Measurements from ENCODE around the gene CHN1. TPM values are rescaled to one million over a fixed set of nuclear protein-coding genes. Genes with fewer than 3 reads are reported as not detected.

The CHN1 gene
- total and polyA plus RNA-seq, 2 of the 8 experiments (the other 6 are each of a cell fraction or from before 2014, with no cell fraction given): 54.0 to 65.7 TPM

- CTCF ChIA-PET (ENCODE audit: partially characterized antibody): interaction anchor here (1.0 to 1.3 kb wide), 2 partner anchors 9 to 156 kb away, joined by 3 to 5 read pairs; no protein-coding TSS in a partner anchor
- TF ChIP-seq CBX8 (IDR thresholded peaks at IDR 0.05; ENCODE audit: borderline replicate concordance, low read depth, low read length) (no peak), TAF1 (IDR thresholded peaks at IDR 0.05; ENCODE audit: low read depth, low read length) (no peak), SRF (IDR thresholded peaks at IDR 0.05; ENCODE audit: low read depth, low read length) (no peak), POLR2AphosphoS5 (IDR thresholded peaks at IDR 0.05; ENCODE audit: low read depth, low read length) (no peak), RNF2 (IDR thresholded peaks at IDR 0.05; ENCODE audit: borderline replicate concordance, low read depth, low read length, missing control alignments, poor library complexity, severe bottlenecking) (no peak), HDAC6 (IDR thresholded peaks at IDR 0.05; ENCODE audit: low read depth, low read length) (no peak), SAP30 (IDR thresholded peaks at IDR 0.05; ENCODE audit: insufficient read depth, insufficient replicate concordance, low read length) (no peak)
Measured at GRCh38 chr2:174856447-174856846, 148.7 kb downstream of the CHN1 start.

More at GRCh38 chr2:174856447-174856846, 148.7 kb downstream of the CHN1 start:
- no peak for DNase-seq (ENCODE audit: low read depth in 1 of 2, low spot score in 2 of 2)
- Histone ChIP-seq H2BK15ac (ENCODE audit: low read length) (no peak overlapping the region), H3K4me3 (ENCODE audit: extremely low read depth in 1 of 4, insufficient read depth in 2 of 4, low read depth in 3 of 4, low read length in 4 of 4) (no peak overlapping the region), H3K27me3 (replicated peaks in 1 of 4; ENCODE audit: control insufficient read depth in 3 of 4, extremely low read depth in 1 of 4, insufficient read depth in 3 of 4, low read length in 3 of 4) (no peaks in the 10 kb centered on the region), H3K27ac (ENCODE audit: low read depth, low read length) (no peak overlapping the region), H3K23ac (ENCODE audit: insufficient read length) (no peak overlapping the region), H4K8ac (ENCODE audit: extremely low read depth, insufficient read depth, low read length) (no peak overlapping the region), H3K36me3 (ENCODE audit: control insufficient read depth in 2 of 4, insufficient read depth in 4 of 4, low read length in 3 of 4) (no peaks in the 10 kb centered on the region), H3K9me3 (ENCODE audit: insufficient read depth in 2 of 2, low read depth in 1 of 2, low read length in 1 of 2) (no peaks in the 10 kb centered on the region), H3K79me1 (ENCODE audit: low read depth, low read length) (no peaks in the 10 kb centered on the region), H3K9ac (replicated peaks in 1 of 4; ENCODE audit: extremely low read depth in 1 of 4, low read depth in 3 of 4, low read length in 3 of 4) (no peak overlapping the region), H3K56ac (replicated peaks; ENCODE audit: insufficient read length, low read depth, low read length) (no peak overlapping the region), H3K4me2 (ENCODE audit: insufficient read depth in 1 of 2, low read depth in 2 of 2, low read length in 2 of 2) (no peak overlapping the region), H4K20me1 (replicated peaks in 1 of 2; ENCODE audit: control insufficient read depth in 1 of 2, insufficient read depth in 2 of 2, low read length in 2 of 2) (no peaks in the 10 kb centered on the region), H3K4ac (replicated peaks; ENCODE audit: insufficient read length, low read depth, low read length) (no peak overlapping the region), H2BK5ac (ENCODE audit: low read depth, low read length) (no peak overlapping the region), H3K14ac (ENCODE audit: insufficient read length) (no peak overlapping the region), H3K4me1 (replicated peaks in 1 of 4; ENCODE audit: control insufficient read depth in 3 of 4, insufficient read depth in 4 of 4, low read length in 3 of 4) (peaks cover 0 to 5% (median 0%) of the 10 kb centered on the region in 4 experiments; a peak in 1 of 7 replicates), H2BK12ac (ENCODE audit: low read depth, low read length) (no peak overlapping the region), H2AK5ac (ENCODE audit: low read depth, low read length) (no peak overlapping the region), H2AFZ (ENCODE audit: low read length) (no peak overlapping the region), H3K79me2 (ENCODE audit: control insufficient read depth in 1 of 2, insufficient read depth in 2 of 2, low read length in 2 of 2) (peaks cover 0 to 37% of the 10 kb centered on the region in 2 experiments; a peak in 2 of 4 replicates), H2BK120ac (replicated peaks; ENCODE audit: low read depth, low read length) (no peak overlapping the region), H4K5ac (ENCODE audit: insufficient read length, low read depth, low read length) (no peak overlapping the region), H4K91ac (replicated peaks; ENCODE audit: insufficient read length, low read length) (no peak overlapping the region), H3K18ac (ENCODE audit: extremely low read depth, low read length) (no peak overlapping the region), H2BK20ac (ENCODE audit: low read length) (no peak overlapping the region), H3K23me2 (ENCODE audit: low read depth, low read length) (no peaks in the 10 kb centered on the region)
- WGBS, 2 experiments (ENCODE audit: extremely low coverage in 1 of 2, insufficient coverage in 1 of 2, insufficient read length in 1 of 2, insufficient replicate concordance in 2 of 2, low coverage in 1 of 2, low lambda C conversion rate in 2 of 2, missing lambda C conversion rate in 1 of 2): 83% methylated on average over 3 of the region's 3 CpGs; no CpG with 5 or more reads in 1 of the 2 experiments
- no peak for FAIRE-seq
- POLR2A ChIA-PET (ENCODE audit: partially characterized antibody): interaction anchor here (1.4 to 2.0 kb wide), 2 partner anchors 9 to 26 kb away, joined by 3 to 6 read pairs; no protein-coding TSS in a partner anchor

Data from H1 (cell line).